ENCODE results near the gene PNRC2. TPM values are rescaled to one million over a fixed set of nuclear protein-coding genes. Genes with fewer than 3 reads are reported as not detected.

PNRC2 gene
- total and polyA plus RNA-seq, 7 donors: 104 to 223 (median 162) TPM

- Histone ChIP-seq H3K27ac (peak overlapping the region; percentile 48 to 87 (median 64)), H3K4me3 (no peak overlapping the region), H3K4me1 (peaks cover 0 to 37% (median 33%) of the 10 kb centered on the region in 4 donors), H3K27me3 (no peaks in the 10 kb centered on the region), H3K9me3 (no peaks in the 10 kb centered on the region), H3K36me3 (peaks cover 0 to 65% (median 5%) of the 10 kb centered on the region in 4 donors)
- intact Hi-C loops (cut with DNase I): no loop called here
- DNase-seq: no peak
- 59 to 67% methylated on average over 5 of the region's 5 CpGs for WGBS, 2 donors
- TF ChIP-seq CTCF (IDR thresholded peaks at IDR 0.05): no peak
- no peak for TF ChIP-seq POLR2A (IDR thresholded peaks at IDR 0.05)
- no peak for TF ChIP-seq POLR2AphosphoS5 (IDR thresholded peaks at IDR 0.05)
- no peak for TF ChIP-seq EP300 (IDR thresholded peaks at IDR 0.05)
These were observed 5.4 kb downstream of the PNRC2 start for GRCh38 chr1:23964790-23965740.

- Histone ChIP-seq H3K27me3 (no peaks in the 10 kb centered on the region), H3K4me3 (no peak overlapping the region), H3K9me3 (no peaks in the 10 kb centered on the region), H3K4me1 (peaks cover 0 to 32% (median 29%) of the 10 kb centered on the region in 4 donors), H3K27ac (peak overlapping the region in 1 of 4 donors; percentile 87), H3K36me3 (peaks cover 12 to 76% (median 21%) of the 10 kb centered on the region in 4 donors)
- intact Hi-C loops (cut with DNase I): no loop called here
- no peak for DNase-seq
- TF ChIP-seq EP300 (IDR thresholded peaks at IDR 0.05): no peak
- TF ChIP-seq POLR2AphosphoS5 (IDR thresholded peaks at IDR 0.05): no peak
- no peak for TF ChIP-seq POLR2A (IDR thresholded peaks at IDR 0.05)
- no peak for TF ChIP-seq CTCF (IDR thresholded peaks at IDR 0.05)
These were observed 7.4 kb downstream of the PNRC2 start for GRCh38 chr1:23966973-23967493.

GRCh38 chr1:23967871-23968270, 8.2 kb downstream of the PNRC2 start:
- H3K9me3 ChIP-seq: no peaks in the 10 kb centered on the region
- peaks cover 12 to 79% (median 21%) of the 10 kb centered on the region in 4 donors for H3K36me3 ChIP-seq
- peak overlapping the region in 1 of 4 donors; percentile 87 for H3K27ac ChIP-seq
- intact Hi-C loops (cut with DNase I): no loop called here
- H3K4me3 ChIP-seq: no peak overlapping the region
- H3K27me3 ChIP-seq: no peaks in the 10 kb centered on the region
- no peak for DNase-seq
- WGBS, 2 donors: 48 to 49% methylated on average over 2 of the region's 2 CpGs
- TF ChIP-seq POLR2A (IDR thresholded peaks at IDR 0.05): no peak
- no peak for TF ChIP-seq EP300 (IDR thresholded peaks at IDR 0.05)
- no peak for TF ChIP-seq POLR2AphosphoS5 (IDR thresholded peaks at IDR 0.05)
- no peak for TF ChIP-seq CTCF (IDR thresholded peaks at IDR 0.05)
- peaks cover 0 to 32% (median 28%) of the 10 kb centered on the region in 4 donors for H3K4me1 ChIP-seq

GRCh38 chr1:23977187-23977853, 17.7 kb downstream of the PNRC2 start:
- Histone ChIP-seq H3K27ac (peak overlapping the region; percentile 39 to 100 (median 98)), H3K4me1 (peaks cover 0 to 67% (median 52%) of the 10 kb centered on the region in 4 donors)
- WGBS, 2 donors: 53 to 56% methylated on average over 4 of the region's 4 CpGs

More at GRCh38 chr1:23977187-23977853, 17.7 kb downstream of the PNRC2 start:
- Histone ChIP-seq H3K4me3 (peak overlapping the region in 2 of 4 donors; percentile 12 to 92), H3K27me3 (no peaks in the 10 kb centered on the region), H3K9me3 (no peaks in the 10 kb centered on the region), H3K36me3 (peaks cover 0 to 13% (median 0%) of the 10 kb centered on the region in 4 donors)
- no peak for DNase-seq
- intact Hi-C loops (cut with DNase I): no loop called here
- TF ChIP-seq EP300 (IDR thresholded peaks at IDR 0.05) (no peak), CTCF (IDR thresholded peaks at IDR 0.05) (no peak), POLR2AphosphoS5 (IDR thresholded peaks at IDR 0.05) (no peak), POLR2A (IDR thresholded peaks at IDR 0.05) (no peak)

Data from sigmoid colon (tissue), 7 donors.